Hepatocyte (in vitro differentiated cells): ENCODE measurements around the gene HGD. TPM values are rescaled to one million over a fixed set of nuclear protein-coding genes. Genes with fewer than 3 reads are reported as not detected.

Source experiments
- DNase-seq: peaks from one replicate; pipeline ENCODE4 v3.0.0-alpha.2; 2016; ENCODE audit warnings: low spot score
- H2AFZ ChIP-seq: fragments of 200-600 bp; sonication (generic); 2 replicates; pipeline ENCODE4 v1.6.0; 2016; ENCODE audit warnings: antibody characterized with exemption, mild to moderate bottlenecking
- H3K27ac ChIP-seq: fragments of 200-600 bp; sonication (generic); 2 replicates; pipeline ENCODE4 v1.5.1; 2016; ENCODE audit warnings: mild to moderate bottlenecking
- H3K27me3 ChIP-seq: fragments of 200-600 bp; sonication (generic); 2 replicates; pipeline ENCODE4 v1.6.1; 2016
- H3K36me3 ChIP-seq: fragments of 200-600 bp; sonication (generic); replicated peaks from 2 replicates; pipeline ENCODE4 v1.5.1; 2016; ENCODE audit warnings: low read depth; ENCODE audit not compliant: insufficient read depth
- H3K4me1 ChIP-seq: fragments of 200-600 bp; sonication (generic); 2 replicates; pipeline ENCODE4 v1.5.1; 2016; ENCODE audit warnings: mild to moderate bottlenecking, moderate library complexity; ENCODE audit not compliant: insufficient read depth
- H3K4me2 ChIP-seq: fragments of 200-600 bp; sonication (generic); 2 replicates; pipeline ENCODE4 v1.6.0; 2016
- H3K4me3 ChIP-seq: fragments of 200-600 bp; sonication (generic); 2 replicates; pipeline ENCODE4 v1.5.1; 2016; ENCODE audit warnings: mild to moderate bottlenecking
- H3K79me2 ChIP-seq: fragments of 200-600 bp; sonication (generic); 2 replicates; pipeline ENCODE4 v1.6.0; 2017; ENCODE audit warnings: mild to moderate bottlenecking
- H3K9me2 ChIP-seq: fragments of 200-600 bp; sonication (generic); replicated peaks from 2 replicates; pipeline ENCODE4 v1.6.0; 2017; ENCODE audit warnings: mild to moderate bottlenecking; ENCODE audit not compliant: insufficient read depth
- H3K9me3 ChIP-seq: fragments of 200-600 bp; sonication (generic); 2 replicates; pipeline ENCODE4 v1.5.1; 2016; ENCODE audit warnings: low read depth, mild to moderate bottlenecking
- H4K20me1 ChIP-seq: fragments of 200-600 bp; sonication (generic); 2 replicates; pipeline ENCODE4 v1.6.0; 2016; ENCODE audit warnings: mild to moderate bottlenecking; ENCODE audit not compliant: insufficient read depth, poor library complexity, severe bottlenecking
- CTCF ChIP-seq: fragments of 200-600 bp; sonication (generic); IDR thresholded peaks from 2 replicates; pipeline ENCODE4 v1.5.1; 2016; ENCODE audit warnings: antibody characterized with exemption, mild to moderate bottlenecking; ENCODE audit not compliant: poor library complexity
- EZH2 ChIP-seq: fragments of 200-600 bp; sonication (generic); IDR thresholded peaks from 2 replicates; pipeline ENCODE4 v1.6.1; 2016; ENCODE audit warnings: antibody characterized with exemption, mild to moderate bottlenecking, borderline replicate concordance
- EZH2phosphoT487 ChIP-seq: fragments of 200-600 bp; sonication (generic); IDR thresholded peaks from one replicate; pipeline ENCODE4 v1.6.1; 2018; ENCODE audit warnings: antibody characterized with exemption, mild to moderate bottlenecking, low read depth, moderate library complexity; ENCODE audit not compliant: unreplicated experiment, severe bottlenecking
- WGBS: methylation state at CpG from one replicate; pipeline ENCODE4 v1.1.6; 2016; ENCODE audit warnings: low lambda C conversion rate; ENCODE audit errors: missing lambda C conversion rate; 5-methylcytosine and 5-hydroxymethylcytosine counted together
- polyA plus RNA-seq: library from polyadenylated mRNA; unstranded; fragments of >200 nt; fragmentation: Nextera tagmentation; extraction: Ambion mirVana; gene quantifications from 2 replicates; pipeline ENCODE4 v1.2.1, GENCODE V29; 2016
- total RNA-seq: library from RNA; depleted of rRNA; stranded (reverse); fragments of >200 nt; gene quantifications from 2 replicates; pipeline ENCODE4 v1.2.3, GENCODE V29; 2014

Gene HGD
- total and polyA plus RNA-seq, 2 experiments from 2014 or later, result 63.6 to 64.6 TPM

- no peak for DNase-seq
- Histone ChIP-seq H3K27ac (no peak overlapping the region), H4K20me1 (no peaks in the 10 kb centered on the region), H2AFZ (no peak overlapping the region), H3K9me2 (no peaks in the 10 kb centered on the region), H3K4me3 (no peak overlapping the region), H3K9me3 (no peaks in the 10 kb centered on the region), H3K36me3 (no peaks in the 10 kb centered on the region), H3K27me3 (no peaks in the 10 kb centered on the region), H3K79me2 (peaks cover 7% of the 10 kb centered on the region), H3K4me2 (no peak overlapping the region), H3K4me1 (no peaks in the 10 kb centered on the region)
- TF ChIP-seq EZH2 (no peak), EZH2phosphoT487 (no peak), CTCF (no peak)
These were observed 31.2 kb upstream of the HGD start for GRCh38 chr3:120713262-120713661.

DNA sequence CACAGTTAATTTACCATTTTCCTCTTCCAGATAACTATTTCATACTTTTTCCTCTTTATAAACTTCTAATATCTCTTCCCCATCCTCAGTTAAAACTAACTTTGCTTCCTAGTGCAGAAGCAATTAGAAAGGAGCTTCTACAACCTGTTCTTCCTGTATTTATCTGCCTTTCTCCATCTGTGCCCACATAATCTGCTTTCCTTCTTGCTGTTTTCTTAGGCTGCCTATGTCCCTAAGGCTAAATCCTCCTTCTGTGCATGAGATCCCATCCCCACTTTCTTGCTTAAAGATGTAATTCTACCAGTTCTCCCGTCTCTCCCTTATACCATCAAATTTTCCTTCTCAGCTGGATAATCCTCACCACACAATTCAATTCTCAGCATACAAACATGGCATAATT lies 28.3 kb upstream of the HGD start:
- TF ChIP-seq CTCF (no peak), EZH2 (no peak)
- WGBS, result 81% methylated on average over 1 of the region's 1 CpG
- H3K79me2 ChIP-seq, result no peaks in the 10 kb centered on the region

DNA sequence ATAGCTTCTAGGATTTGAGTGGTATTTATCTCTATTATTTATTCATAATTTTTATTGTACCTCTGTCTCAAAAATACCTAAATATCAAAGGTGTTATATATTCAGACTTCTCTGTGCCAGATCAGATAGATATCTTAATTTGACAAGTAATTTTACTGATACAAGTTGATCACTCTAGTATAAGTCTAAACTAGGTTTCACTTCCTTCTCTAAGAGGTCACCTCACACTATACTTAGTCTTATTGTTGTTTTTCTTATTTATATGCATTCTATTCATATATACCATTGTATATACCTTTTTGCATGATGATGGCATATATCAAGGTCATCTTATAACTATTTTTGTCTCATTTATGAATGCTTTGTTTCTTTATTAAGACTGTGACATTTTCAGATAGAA lies 26.4 kb upstream of the HGD start:
- Histone ChIP-seq H3K27ac (no peak overlapping the region), H3K4me1 (no peaks in the 10 kb centered on the region), H3K36me3 (no peaks in the 10 kb centered on the region), H3K9me2 (no peaks in the 10 kb centered on the region), H3K79me2 (no peaks in the 10 kb centered on the region), H3K27me3 (no peaks in the 10 kb centered on the region), H3K4me3 (no peak overlapping the region), H3K9me3 (no peaks in the 10 kb centered on the region), H2AFZ (no peak overlapping the region), H3K4me2 (no peak overlapping the region), H4K20me1 (no peaks in the 10 kb centered on the region)
- TF ChIP-seq EZH2, result no peak
- TF ChIP-seq CTCF, result no peak
- no peak for TF ChIP-seq EZH2phosphoT487
- no peak for DNase-seq

More for the DNA sequence above, 28.3 kb upstream of the HGD start:
- Histone ChIP-seq H3K9me2 (no peaks in the 10 kb centered on the region), H3K9me3 (no peaks in the 10 kb centered on the region), H4K20me1 (no peaks in the 10 kb centered on the region), H3K4me2 (no peak overlapping the region), H3K4me1 (no peaks in the 10 kb centered on the region), H3K36me3 (no peaks in the 10 kb centered on the region), H3K4me3 (no peak overlapping the region), H3K27me3 (no peaks in the 10 kb centered on the region), H3K27ac (no peak overlapping the region), H2AFZ (no peak overlapping the region)
- no peak for DNase-seq

DNA sequence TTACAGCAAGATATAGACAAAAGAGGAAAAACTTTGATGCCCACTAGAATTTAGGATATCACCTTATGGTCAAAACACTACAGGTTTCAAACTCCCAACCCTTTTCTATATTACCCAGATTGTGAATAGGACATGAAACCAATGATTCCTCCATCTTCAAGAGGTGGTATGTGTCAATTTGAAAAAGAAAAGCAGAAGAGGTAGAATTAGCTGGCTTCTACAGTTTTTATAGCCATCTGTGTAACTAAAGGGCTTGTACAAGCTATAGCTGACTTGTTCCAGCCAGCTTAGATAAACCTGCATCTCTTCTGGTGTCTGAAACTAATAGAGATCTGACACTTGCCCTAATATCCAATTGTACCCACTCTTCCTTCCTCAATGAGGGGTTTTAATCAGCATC lies 24.9 kb upstream of the HGD start:
- Histone ChIP-seq H3K27me3 (no peaks in the 10 kb centered on the region), H3K4me1 (no peaks in the 10 kb centered on the region), H3K9me3 (no peaks in the 10 kb centered on the region), H3K79me2 (no peaks in the 10 kb centered on the region), H3K4me2 (no peak overlapping the region), H3K36me3 (no peaks in the 10 kb centered on the region), H3K4me3 (no peak overlapping the region), H3K9me2 (no peaks in the 10 kb centered on the region), H3K27ac (no peak overlapping the region), H2AFZ (no peak overlapping the region), H4K20me1 (no peaks in the 10 kb centered on the region)
- no peak for DNase-seq
- TF ChIP-seq CTCF, result no peak
